Measurements from ENCODE around the gene TFIP11. TPM values are rescaled to one million over a fixed set of nuclear protein-coding genes. Genes with fewer than 3 reads are reported as not detected.
"Not testable (repeated sequence)": the region's sequence is repeated elsewhere in the genome, so short reads cannot be mapped to it uniquely, and the experiment has no call there.

The TFIP11 gene
- total RNA-seq, 2 donors from 2014 or later = 84.0 to 104 TPM

- ATAC-seq (no peak), DNase-seq (no peak)
- no peaks in the 10 kb centered on the region for H3K27me3 Mint-ChIP-seq
- H3K36me3 Mint-ChIP-seq (ENCODE audit: low read depth) = peaks cover 12% of the 10 kb centered on the region
- H3K4me1 Mint-ChIP-seq = peaks cover 12% of the 10 kb centered on the region
- no peaks in the 10 kb centered on the region for H3K9me3 ChIP-seq (ENCODE audit: control insufficient read depth, low read length, poor library complexity, severe bottlenecking)
- peak overlapping the region; percentile 21 for H3K27ac Mint-ChIP-seq
- H3K4me3 Mint-ChIP-seq = peak overlapping the region; percentile 45
These were observed 22.8 kb upstream of the TFIP11 start for GRCh38 chr22:26534874-26535602.

- ATAC-seq (no peak), DNase-seq (no peak)
- Mint-ChIP-seq H3K27ac (no peak overlapping the region), H3K27me3 (no peaks in the 10 kb centered on the region), H3K4me3 (no peak overlapping the region), H3K36me3 (ENCODE audit: low read depth) (peaks cover 12% of the 10 kb centered on the region), H3K4me1 (peaks cover 11% of the 10 kb centered on the region)
- H3K9me3 ChIP-seq (ENCODE audit: control insufficient read depth, low read length, poor library complexity, severe bottlenecking) = no peaks in the 10 kb centered on the region
These were observed 22.0 kb upstream of the TFIP11 start for GRCh38 chr22:26534171-26534855.

GRCh38 chr22:26529345-26529744 is 17.1 kb upstream of the TFIP11 start:
- H3K27ac Mint-ChIP-seq = no peak overlapping the region
- no peaks in the 10 kb centered on the region for H3K4me1 Mint-ChIP-seq
- H3K9me3 ChIP-seq (ENCODE audit: control insufficient read depth, low read length, poor library complexity, severe bottlenecking) = no peaks in the 10 kb centered on the region
- DNase-seq (no peak), ATAC-seq (no peak)
- peaks cover 4% of the 10 kb centered on the region for H3K36me3 Mint-ChIP-seq (ENCODE audit: low read depth)
- H3K27me3 Mint-ChIP-seq = no peaks in the 10 kb centered on the region
- H3K4me3 Mint-ChIP-seq = no peak overlapping the region

- H3K4me3 Mint-ChIP-seq; ATAC-seq; H3K9me3 ChIP-seq (ENCODE audit: control insufficient read depth, low read length, poor library complexity, severe bottlenecking); H3K27ac Mint-ChIP-seq; DNase-seq; H3K27me3 Mint-ChIP-seq; H3K4me1 Mint-ChIP-seq; H3K36me3 Mint-ChIP-seq (ENCODE audit: low read depth): not testable (repeated sequence)
These were observed 16.2 kb upstream of the TFIP11 start for GRCh38 chr22:26528518-26528917.

- H3K36me3 Mint-ChIP-seq (ENCODE audit: low read depth) = peaks cover 6% of the 10 kb centered on the region
- ATAC-seq = no peak
- DNase-seq = no peak
- H3K4me1 Mint-ChIP-seq = no peaks in the 10 kb centered on the region
- no peaks in the 10 kb centered on the region for H3K9me3 ChIP-seq (ENCODE audit: control insufficient read depth, low read length, poor library complexity, severe bottlenecking)
- H3K27me3 Mint-ChIP-seq = no peaks in the 10 kb centered on the region
- no peak overlapping the region for H3K4me3 Mint-ChIP-seq
- no peak overlapping the region for H3K27ac Mint-ChIP-seq
These were observed 15.5 kb upstream of the TFIP11 start for GRCh38 chr22:26527574-26528465.

- no peaks in the 10 kb centered on the region for H3K4me1 Mint-ChIP-seq
- peaks cover 6% of the 10 kb centered on the region for H3K36me3 Mint-ChIP-seq (ENCODE audit: low read depth)
- ATAC-seq (no peak), DNase-seq (no peak)
- H3K4me3 Mint-ChIP-seq = no peak overlapping the region
- no peak overlapping the region for H3K27ac Mint-ChIP-seq
- no peaks in the 10 kb centered on the region for H3K27me3 Mint-ChIP-seq
- H3K9me3 ChIP-seq (ENCODE audit: control insufficient read depth, low read length, poor library complexity, severe bottlenecking) = no peaks in the 10 kb centered on the region
These were observed 14.9 kb upstream of the TFIP11 start for GRCh38 chr22:26527167-26527566.

- peaks cover 4% of the 10 kb centered on the region for H3K36me3 Mint-ChIP-seq (ENCODE audit: low read depth)
- no peak overlapping the region for H3K4me3 Mint-ChIP-seq
- DNase-seq = no peak
- H3K27me3 Mint-ChIP-seq = no peaks in the 10 kb centered on the region
- H3K27ac Mint-ChIP-seq = no peak overlapping the region
- no peak for ATAC-seq
- no peaks in the 10 kb centered on the region for H3K9me3 ChIP-seq (ENCODE audit: control insufficient read depth, low read length, poor library complexity, severe bottlenecking)
- H3K4me1 Mint-ChIP-seq = no peaks in the 10 kb centered on the region
These were observed 13.8 kb upstream of the TFIP11 start for GRCh38 chr22:26525946-26526564.

- DNase-seq (no peak), ATAC-seq (no peak)
- H3K27ac Mint-ChIP-seq = no peak overlapping the region
- no peaks in the 10 kb centered on the region for H3K9me3 ChIP-seq (ENCODE audit: control insufficient read depth, low read length, poor library complexity, severe bottlenecking)
- H3K4me1 Mint-ChIP-seq = no peaks in the 10 kb centered on the region
- H3K4me3 Mint-ChIP-seq = no peak overlapping the region
- peaks cover 3% of the 10 kb centered on the region for H3K36me3 Mint-ChIP-seq (ENCODE audit: low read depth)
- H3K27me3 Mint-ChIP-seq = no peaks in the 10 kb centered on the region
These were observed 12.6 kb upstream of the TFIP11 start for GRCh38 chr22:26524870-26525269.

GRCh38 chr22:26522592-26522991 is 10.3 kb upstream of the TFIP11 start:
- Mint-ChIP-seq H3K36me3 (ENCODE audit: low read depth) (peaks cover 3% of the 10 kb centered on the region), H3K4me3 (no peak overlapping the region), H3K4me1 (no peaks in the 10 kb centered on the region), H3K27me3 (no peaks in the 10 kb centered on the region), H3K27ac (no peak overlapping the region)
- no peaks in the 10 kb centered on the region for H3K9me3 ChIP-seq (ENCODE audit: control insufficient read depth, low read length, poor library complexity, severe bottlenecking)
- ATAC-seq (no peak), DNase-seq (no peak)

- Mint-ChIP-seq H3K27me3 (no peaks in the 10 kb centered on the region), H3K4me1 (no peaks in the 10 kb centered on the region), H3K36me3 (ENCODE audit: low read depth) (peaks cover 3% of the 10 kb centered on the region), H3K4me3 (no peak overlapping the region), H3K27ac (no peak overlapping the region)
- DNase-seq (no peak), ATAC-seq (no peak)
- no peaks in the 10 kb centered on the region for H3K9me3 ChIP-seq (ENCODE audit: control insufficient read depth, low read length, poor library complexity, severe bottlenecking)
These were observed 9.7 kb upstream of the TFIP11 start for GRCh38 chr22:26522012-26522411.

- ATAC-seq (no peak), DNase-seq (no peak)
- H3K27me3 Mint-ChIP-seq = no peaks in the 10 kb centered on the region
- H3K4me1 Mint-ChIP-seq = peaks cover 9% of the 10 kb centered on the region
- peaks cover 1% of the 10 kb centered on the region for H3K36me3 Mint-ChIP-seq (ENCODE audit: low read depth)
- H3K27ac Mint-ChIP-seq = no peak overlapping the region
- no peak overlapping the region for H3K4me3 Mint-ChIP-seq
- no peaks in the 10 kb centered on the region for H3K9me3 ChIP-seq (ENCODE audit: control insufficient read depth, low read length, poor library complexity, severe bottlenecking)
These were observed 5.2 kb upstream of the TFIP11 start for GRCh38 chr22:26517429-26517828.

GRCh38 chr22:26516503-26516902 is 4.2 kb upstream of the TFIP11 start:
- H3K4me1 Mint-ChIP-seq = peaks cover 13% of the 10 kb centered on the region
- H3K27ac Mint-ChIP-seq = no peak overlapping the region
- peaks cover 5% of the 10 kb centered on the region for H3K36me3 Mint-ChIP-seq (ENCODE audit: low read depth)
- H3K27me3 Mint-ChIP-seq = no peaks in the 10 kb centered on the region
- ATAC-seq (no peak), DNase-seq (no peak)
- H3K4me3 Mint-ChIP-seq = no peak overlapping the region
- H3K9me3 ChIP-seq (ENCODE audit: control insufficient read depth, low read length, poor library complexity, severe bottlenecking) = no peaks in the 10 kb centered on the region

GRCh38 chr22:26515931-26516330 is 3.7 kb upstream of the TFIP11 start:
- peaks cover 5% of the 10 kb centered on the region for H3K36me3 Mint-ChIP-seq (ENCODE audit: low read depth)
- H3K4me3 Mint-ChIP-seq = no peak overlapping the region
- no peak for ATAC-seq
- no peaks in the 10 kb centered on the region for H3K27me3 Mint-ChIP-seq
- no peak for DNase-seq
- no peak overlapping the region for H3K27ac Mint-ChIP-seq
- peaks cover 16% of the 10 kb centered on the region for H3K4me1 Mint-ChIP-seq
- no peaks in the 10 kb centered on the region for H3K9me3 ChIP-seq (ENCODE audit: control insufficient read depth, low read length, poor library complexity, severe bottlenecking)

All from T-helper 17 cell (primary cell).